GM18909 (cell line): ENCODE results near the gene KSR1.

Experiments used
- ATAC-seq: cut with Tn5 transposase; IDR thresholded peaks from one replicate; pipeline ENCODE4 v1.9.1; 2021; ENCODE audit warnings: mild to moderate bottlenecking; ENCODE audit not compliant: unreplicated experiment, poor library complexity

The KSR1 gene

DNA sequence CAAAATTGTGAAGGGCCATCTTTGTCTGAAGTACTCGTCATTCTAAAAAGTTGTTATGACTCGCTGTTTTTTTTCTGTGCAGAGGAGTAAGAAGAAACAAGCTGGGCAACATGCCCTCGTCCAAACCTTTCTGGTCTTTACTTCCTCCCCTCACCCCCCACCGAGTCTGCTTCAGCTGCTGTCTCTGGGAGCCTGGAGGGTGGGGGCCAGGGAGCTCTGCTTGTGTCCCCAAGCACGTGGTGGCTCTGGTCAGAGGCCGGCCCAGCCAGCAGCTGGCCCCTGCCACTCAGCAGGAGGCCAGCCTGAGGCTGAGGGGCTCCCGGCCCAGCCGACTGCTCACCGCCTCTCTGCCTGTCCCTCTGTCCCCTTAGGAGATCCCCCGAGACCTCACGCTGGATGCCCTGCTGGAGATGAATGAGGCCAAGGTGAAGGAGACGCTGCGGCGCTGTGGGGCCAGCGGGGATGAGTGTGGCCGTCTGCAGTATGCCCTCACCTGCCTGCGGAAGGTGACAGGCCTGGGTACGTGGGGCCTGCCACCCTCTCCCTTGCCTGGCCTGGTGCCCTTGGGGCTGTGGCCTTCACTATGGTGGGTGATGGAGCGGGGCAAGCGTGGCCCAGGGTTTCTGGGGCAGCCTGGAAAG, 121.0 kb downstream of the KSR1 start:
- no peak for ATAC-seq

DNA sequence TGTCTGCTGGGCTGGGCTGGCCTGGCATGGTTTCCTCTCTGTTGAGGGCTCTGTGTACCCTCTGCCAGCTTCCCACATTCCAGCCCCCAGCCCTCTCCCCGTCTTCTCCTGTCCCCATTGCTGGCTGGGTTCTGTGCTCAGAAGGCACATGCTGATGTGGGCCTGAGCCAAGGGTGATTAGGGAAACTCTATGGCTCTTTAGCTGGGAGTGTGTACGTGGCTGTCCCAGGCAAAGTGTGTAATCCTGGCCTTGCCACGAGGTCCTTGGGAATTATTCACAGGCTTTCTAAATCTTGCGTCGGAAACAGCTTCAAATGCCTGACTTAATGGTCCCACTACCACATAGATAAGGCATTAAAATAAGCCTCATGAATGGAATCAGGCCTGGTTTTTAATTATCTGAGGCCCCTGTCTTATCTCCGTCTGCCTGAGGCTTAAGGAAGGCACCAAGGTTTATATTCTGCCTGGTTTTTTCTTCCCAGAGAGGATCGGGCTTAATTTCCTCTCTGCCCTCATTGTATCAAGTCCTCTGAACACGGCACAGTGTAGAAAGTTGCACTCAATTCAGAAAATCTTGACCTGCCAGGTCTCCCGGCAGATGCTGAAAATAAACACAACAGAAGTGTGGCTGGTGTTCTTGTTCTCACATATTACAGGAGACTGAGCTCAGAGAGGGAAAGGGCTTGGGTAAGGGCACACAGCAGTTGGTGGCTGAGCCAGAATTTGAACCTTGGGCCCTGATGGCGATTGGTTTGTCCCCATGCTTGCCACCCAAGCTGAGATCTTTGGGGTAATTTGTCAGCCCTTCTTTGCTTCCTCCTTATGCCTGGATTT, 121.9 kb downstream of the KSR1 start:
- ATAC-seq = no peak

DNA sequence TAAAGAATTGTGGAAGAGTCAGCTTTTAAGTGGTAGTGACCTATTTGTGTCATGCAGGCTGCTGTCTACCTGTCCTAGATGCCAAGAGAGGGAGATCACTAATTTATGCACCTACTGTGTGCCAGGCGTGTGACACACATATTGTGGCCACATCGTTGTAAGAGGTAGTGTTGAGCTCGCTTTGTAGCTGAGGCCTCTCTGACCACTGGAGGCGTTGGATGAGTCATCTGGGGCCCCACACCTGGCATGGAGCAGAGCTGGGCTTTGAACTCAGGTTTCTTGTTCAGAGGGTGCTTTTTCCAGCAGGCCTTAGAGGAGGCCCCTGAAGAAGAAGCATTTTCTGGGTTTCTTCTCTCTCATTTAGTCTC, 122.5 kb downstream of the KSR1 start:
- ATAC-seq = peak; percentile 86

DNA sequence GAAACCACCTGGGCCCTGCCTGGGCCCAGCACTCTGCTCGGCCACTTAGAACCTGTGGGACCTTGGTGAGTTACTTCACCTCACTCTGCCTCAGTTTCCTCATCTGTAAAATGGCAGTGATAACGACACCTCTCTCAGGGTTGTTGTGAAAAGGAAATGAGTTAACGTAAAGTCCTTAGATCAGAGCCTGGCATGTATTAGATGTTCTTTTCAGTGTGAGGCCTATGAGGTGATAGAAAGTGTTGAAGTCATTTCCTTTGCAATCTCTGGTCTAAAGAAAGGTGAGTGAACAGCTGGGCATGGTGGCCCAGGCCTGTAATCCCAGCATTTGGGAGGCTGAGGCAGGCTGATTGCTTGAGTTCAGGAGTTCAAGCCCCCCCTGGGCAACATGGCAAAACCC, 123.1 kb downstream of the KSR1 start:
- ATAC-seq = peak; percentile 38

DNA sequence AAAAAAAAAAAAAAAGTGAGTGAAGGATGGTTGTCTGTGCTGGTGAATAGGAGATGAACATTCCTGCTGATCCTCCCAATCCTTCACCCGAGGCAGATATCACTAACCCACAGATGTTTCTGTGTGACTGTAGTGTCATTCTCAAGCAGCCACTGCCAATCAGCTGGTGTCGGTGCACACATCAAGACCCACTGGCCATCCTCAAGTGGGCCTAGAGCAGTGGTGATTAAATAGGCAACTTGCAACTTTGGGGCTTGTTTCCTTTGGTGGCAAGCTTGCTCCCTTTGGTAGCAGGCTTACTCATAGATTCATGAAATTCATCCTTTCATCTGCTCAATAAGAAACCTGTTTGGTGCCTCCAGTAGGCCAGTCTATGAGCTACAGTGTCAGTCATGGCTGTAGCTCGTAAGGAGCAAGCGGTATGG, 123.7 kb downstream of the KSR1 start:
- ATAC-seq = no peak

DNA sequence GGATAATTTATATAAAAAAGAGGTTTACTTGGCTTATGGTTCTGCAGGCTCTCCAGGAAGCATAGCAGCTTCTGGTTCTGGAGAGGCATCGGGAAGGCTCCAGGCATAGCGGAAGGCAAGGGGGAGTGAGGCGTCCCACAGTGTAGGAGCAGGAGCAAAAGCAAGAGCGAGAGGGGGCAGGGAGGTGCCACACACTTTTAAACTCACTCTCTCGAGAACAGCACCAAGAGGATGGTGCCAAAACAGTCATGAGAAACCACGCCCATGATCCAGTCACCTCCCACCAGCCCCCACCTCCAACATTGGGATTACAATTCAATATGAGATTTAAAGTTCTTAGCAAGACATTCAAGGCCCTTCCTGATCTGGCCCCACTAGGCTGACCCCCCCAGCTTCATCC, 124.8 kb downstream of the KSR1 start:
- ATAC-seq = no peak

DNA sequence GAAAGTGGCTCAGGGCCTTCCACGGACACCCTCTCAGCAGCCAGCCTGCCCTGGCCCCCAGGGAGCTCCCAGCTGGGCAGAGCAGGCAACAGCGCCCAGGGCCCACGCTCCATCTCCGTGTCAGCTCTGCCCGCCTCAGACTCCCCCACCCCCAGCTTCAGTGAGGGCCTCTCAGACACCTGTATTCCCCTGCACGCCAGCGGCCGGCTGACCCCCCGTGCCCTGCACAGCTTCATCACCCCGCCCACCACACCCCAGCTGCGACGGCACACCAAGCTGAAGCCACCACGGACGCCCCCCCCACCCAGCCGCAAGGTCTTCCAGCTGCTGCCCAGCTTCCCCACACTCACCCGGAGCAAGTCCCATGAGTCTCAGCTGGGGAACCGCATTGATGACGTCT, 126.4 kb downstream of the KSR1 start:
- ATAC-seq = no peak

DNA sequence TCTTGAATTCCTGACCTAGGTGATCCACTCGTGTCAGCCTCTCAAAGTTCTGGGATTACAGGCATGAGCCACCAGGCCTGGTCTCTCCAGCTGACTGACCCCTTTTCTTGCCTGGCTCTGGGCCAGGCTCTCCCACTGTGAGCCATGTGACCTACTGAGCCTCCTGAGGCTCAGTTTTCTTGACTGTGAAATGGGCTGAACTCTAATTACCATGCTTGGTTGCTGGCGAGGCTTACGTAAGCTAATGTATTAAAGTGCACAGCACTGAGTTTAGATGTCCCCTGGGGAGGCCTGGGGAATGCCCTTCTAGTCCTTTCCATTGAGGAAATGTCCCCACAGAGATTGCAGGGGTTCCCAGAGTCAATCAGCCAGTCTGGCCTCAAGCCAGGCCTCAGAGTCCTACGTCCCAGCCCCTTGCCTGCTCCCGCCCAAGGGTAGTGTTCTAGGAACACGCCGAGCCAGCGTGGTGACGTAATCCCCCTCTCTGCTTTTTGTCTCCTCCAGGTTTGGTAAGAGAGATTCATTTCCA, 129.0 kb downstream of the KSR1 start:
- ATAC-seq = no peak

DNA sequence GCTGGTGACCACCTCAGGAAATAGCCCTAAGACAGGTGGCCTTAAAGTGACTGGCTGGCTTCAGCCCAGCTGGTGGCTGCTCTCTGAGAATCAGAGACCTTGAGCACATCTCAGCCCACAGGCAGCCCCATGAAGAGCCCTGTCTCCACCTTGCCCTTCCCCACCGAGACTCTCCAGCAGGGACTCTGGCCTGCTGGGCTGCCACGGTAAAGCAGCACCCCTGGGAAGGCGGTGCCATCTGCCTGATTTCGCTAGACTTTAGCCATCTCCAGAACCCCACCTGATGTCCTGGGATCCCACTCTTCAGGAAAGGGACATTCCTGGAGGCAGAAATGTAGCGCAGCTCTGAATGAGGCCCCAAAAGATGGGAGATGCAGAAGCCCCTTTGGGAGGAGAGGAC, 129.5 kb downstream of the KSR1 start:
- ATAC-seq = no peak

DNA sequence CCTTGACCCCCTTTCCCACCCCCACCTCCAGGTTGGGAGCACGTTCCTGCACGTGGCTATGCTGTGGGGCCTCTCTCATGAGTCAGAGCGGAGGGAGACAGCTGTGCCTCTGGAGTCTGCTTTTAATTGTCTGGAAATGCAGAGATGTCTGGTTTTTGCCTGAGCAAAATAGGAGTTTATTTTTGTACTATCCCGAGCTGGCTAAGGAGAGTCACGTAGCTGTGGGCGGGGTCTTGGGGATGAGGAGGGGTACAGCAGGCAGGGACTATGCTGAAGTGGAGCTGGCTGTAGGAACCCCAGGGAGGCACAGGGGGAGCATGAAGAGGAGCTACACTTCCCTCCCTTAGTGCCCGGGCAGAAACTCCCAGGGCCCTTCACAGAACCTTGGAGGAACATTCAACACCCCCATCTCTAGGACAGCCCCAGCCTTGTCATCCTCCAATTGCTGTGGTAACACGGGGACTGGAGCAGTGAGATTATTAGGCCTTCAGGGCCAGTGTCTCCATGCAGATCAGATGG, 130.0 kb downstream of the KSR1 start:
- no peak for ATAC-seq

DNA sequence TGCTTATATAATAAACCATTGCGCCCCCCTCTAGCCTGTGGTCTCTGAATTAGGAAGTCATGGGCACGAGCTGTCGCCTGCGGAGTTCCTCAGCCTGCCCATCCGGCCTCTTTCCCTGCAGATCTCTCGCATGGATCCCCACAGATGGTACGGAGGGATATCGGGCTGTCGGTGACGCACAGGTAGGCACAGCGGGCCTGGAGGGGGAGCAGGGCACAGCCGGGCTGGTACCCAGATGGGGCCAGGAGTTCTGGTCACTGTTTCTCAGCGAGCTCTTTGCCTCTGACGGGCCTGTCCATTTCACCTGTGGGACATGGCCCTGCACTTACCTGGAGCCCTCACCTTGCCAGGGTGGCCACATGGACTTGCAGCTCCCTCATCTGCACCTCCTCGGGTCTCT, 132.1 kb downstream of the KSR1 start:
- no peak for ATAC-seq

DNA sequence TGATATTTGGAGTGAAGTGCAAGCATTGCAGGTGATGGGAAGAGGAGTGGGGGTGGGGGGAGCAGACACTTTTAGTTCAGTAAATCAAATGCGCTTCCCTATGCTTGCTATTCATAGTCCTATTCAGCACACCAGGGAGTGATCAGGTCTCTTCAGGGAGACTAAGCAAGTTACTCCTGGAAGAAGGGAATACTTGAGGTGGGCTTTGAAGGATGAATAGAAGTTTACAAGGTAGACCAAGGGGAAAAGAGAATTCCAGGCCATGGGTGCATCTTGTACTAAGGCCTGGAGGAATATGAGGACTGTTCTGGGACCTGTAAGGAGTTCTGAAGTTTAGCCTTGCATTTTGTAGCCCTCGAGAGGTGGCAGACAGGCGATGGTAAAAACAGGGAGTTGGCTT, 134.6 kb downstream of the KSR1 start:
- ATAC-seq = no peak

DNA sequence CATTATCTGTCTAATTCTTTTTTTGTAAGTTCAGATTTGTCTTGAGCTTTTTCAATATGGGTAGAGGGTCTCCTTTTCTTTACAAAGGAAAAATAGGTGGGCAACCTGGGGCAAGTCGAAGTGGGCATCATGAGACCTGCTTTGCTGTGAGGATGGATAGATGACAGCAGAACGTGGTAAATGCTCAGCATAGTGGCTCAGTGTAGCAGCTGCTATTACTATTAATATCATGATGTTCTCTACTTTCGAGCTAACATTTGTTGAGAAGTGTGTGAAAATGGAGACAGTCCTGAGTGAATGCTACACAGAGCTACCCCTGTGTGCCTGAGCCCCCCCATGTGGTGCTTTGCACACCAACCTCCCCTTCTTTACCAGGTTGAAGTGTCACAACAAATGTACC, 135.7 kb downstream of the KSR1 start:
- no peak for ATAC-seq

DNA sequence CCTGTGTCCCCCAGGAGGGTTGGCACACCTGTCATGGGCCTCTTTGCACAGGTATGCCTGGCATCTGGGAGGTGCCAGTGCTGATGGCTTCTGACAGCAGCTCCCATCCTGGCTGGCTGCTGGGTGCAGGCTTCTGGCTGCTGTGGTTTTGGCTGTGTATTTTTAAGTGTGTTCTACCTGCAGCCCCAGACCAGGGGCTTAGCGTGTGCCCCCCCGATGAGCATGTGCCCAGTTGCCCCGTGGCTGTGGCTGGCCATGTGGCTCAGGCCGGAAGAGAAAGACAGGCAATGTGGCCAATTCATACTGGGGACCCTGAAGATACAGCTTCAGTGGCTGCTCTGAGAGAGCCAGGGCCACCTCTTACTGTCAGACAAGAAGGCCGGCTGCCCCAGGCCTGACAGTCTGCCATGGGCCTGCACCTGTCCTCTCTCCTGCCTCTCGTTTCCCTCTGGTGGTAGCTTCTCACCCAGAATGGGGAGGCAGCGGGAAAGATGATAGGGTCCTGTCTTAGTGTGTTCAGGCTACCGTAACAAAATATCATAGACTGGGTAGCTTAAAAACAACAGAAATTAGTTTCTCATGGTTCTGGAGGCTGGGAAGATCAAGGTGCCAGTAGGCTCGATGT, 137.1 kb downstream of the KSR1 start:
- ATAC-seq = no peak

DNA sequence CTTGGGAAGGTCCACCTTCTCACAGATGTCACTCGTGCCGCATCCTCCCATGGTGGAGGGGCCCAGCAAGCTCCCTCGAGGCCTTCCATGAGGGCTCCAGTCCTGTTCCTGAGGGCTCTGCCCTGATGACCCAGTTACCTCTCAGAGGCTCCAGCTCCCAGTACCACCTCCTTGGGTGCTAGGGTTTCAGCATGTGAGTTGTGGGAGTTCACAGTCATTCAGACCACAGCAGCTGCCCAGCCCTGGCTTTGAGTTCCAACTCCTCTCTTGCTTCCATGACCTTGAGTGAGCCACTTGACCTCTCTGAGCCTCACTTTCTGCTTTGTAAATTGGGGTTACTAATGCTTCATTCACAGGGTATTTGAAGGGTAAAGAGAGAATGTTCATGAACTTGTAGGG, 137.6 kb downstream of the KSR1 start:
- no peak for ATAC-seq

DNA sequence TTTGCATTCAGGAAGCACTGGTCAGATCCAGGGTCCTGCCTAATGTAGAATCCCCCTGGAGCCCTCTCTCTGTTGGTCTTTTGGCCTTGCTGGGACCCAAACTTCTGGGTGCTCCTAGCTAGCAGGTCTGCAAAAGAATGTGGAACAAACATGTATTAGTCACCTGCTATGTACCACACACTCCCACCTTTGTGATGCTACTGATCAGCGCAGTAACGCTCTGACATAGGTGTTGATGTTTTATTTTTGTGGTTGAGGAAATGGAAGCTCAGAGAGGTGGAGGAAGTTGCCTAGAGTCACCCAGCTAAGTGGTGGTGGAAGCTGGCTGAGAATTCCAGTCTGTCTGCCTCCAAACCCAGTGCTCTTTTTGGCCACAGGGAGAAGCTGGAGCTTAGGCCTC, 139.0 kb downstream of the KSR1 start:
- no peak for ATAC-seq

DNA sequence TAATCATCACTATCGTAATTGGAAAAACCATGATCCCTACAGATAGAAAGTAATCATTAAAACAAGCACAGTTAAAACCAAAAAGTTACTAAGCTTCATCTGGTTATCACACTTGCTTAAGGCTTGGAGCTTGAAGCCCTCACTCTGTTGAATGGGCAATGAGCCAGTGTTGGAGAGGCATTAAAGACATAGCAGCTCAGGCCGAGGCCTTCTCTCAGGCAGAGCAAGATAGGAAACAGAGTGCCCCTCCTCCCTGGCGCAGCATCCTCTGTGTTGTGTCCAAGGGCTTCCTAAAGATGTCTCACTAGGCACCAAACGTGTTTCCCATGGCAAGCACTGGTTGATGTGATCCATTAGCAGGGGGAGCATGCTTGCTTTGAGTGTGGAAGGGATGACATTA, 139.8 kb downstream of the KSR1 start:
- no peak for ATAC-seq

DNA sequence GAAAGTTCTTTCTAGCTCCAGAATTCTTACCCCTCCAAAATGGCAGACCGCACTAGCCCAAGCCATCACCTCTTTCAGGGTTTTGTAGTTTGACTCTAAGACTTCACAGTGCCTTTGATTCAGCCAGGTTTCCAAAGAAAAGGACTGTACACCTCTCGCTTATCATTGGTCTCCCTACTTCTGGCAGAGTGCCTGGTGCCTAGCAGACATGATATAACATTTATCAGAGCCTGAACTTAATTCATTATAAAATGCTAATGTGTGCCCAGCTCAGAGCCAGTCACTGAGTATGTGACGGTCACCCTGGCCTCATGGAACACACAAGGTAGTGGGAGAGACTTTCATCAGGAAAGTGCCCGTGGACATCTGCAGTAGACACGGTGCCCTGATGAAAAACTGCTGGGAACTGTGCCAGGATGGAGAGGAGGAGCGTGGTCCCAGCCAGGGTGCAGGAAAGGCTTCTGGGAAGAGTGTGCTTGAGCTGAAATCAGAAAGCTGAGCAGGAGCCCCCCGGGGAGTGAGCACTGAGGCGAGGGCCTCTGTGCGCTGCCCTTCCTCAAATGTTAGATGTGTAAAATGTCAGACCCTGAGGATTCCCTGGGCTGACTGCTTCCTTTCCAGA, 140.4 kb downstream of the KSR1 start:
- ATAC-seq = no peak

DNA sequence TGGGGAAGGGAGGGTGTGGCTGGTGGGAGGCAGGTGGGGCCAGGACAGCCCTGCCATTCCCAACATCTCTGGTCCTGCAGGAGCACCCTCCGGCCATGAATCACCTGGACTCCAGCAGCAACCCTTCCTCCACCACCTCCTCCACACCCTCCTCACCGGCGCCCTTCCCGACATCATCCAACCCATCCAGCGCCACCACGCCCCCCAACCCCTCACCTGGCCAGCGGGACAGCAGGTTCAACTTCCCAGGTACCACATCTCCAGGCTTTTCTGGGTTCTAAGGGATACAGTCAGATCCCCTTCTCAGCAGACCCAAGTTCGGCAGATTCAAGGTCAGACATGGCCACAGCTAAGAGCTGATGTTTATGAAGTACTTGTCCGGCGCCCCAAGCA, 140.9 kb downstream of the KSR1 start:
- no peak for ATAC-seq

DNA sequence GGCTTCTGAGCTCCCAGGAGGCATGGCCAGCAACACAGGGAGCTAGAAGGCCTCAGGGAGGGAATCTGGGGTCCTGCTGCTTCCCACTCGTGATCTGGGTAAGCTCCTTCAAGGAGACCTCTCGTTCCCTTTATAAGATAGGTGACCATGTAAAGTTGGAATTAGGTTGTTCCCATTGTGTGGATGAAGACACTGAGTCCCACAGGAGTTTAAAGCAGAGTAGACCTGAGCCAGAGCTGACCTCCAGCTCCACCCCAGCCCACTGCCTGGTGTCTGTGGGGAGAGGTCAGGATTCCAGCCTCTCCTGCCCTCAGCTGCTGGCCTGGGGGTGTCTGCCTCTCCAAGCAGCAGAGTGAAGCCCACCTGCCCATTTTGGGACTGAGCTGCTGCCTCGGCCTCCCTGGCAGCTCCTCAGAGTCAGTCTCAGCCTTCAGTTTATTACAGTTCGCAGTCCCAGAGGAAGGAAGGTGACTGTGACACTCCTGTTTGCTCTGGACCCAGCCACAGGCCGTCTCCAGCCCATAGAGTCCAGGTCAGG, 141.6 kb downstream of the KSR1 start:
- no peak for ATAC-seq
